Neuronal stem cell (in vitro differentiated cells): Measurements from ENCODE around the gene NEDD4.

ENCODE experiments used
- DNase-seq: peaks from one replicate; pipeline ENCODE4 v3.0.0-alpha.2; 2013; ENCODE audit warnings: low spot score
- H2AFZ ChIP-seq: one replicate; pipeline ENCODE4 v1.6.1; 2013; ENCODE audit warnings: mild to moderate bottlenecking, low read length, inconsistent platforms
- H2AK5ac ChIP-seq: 2 replicates; pipeline ENCODE4 v1.6.1; 2013; ENCODE audit warnings: low read depth, mild to moderate bottlenecking, inconsistent platforms, low read length, moderate library complexity, mixed read lengths
- H2BK120ac ChIP-seq: 2 replicates; pipeline ENCODE4 v1.6.1; 2013; ENCODE audit warnings: low read depth, mild to moderate bottlenecking, inconsistent platforms, low read length, moderate library complexity, mixed read lengths
- H2BK12ac ChIP-seq: one replicate; pipeline ENCODE4 v1.6.1; 2013; ENCODE audit warnings: low read length, inconsistent platforms
- H2BK15ac ChIP-seq: 2 replicates; pipeline ENCODE4 v1.6.1; 2013; ENCODE audit warnings: mild to moderate bottlenecking, low read length, inconsistent platforms, mixed read lengths
- H2BK5ac ChIP-seq: one replicate; pipeline ENCODE4 v1.6.1; 2013; ENCODE audit warnings: inconsistent platforms, mild to moderate bottlenecking, low read length, moderate library complexity
- H3K14ac ChIP-seq: one replicate; pipeline ENCODE4 v1.6.1; 2013; ENCODE audit warnings: low read length, inconsistent platforms
- H3K18ac ChIP-seq: 2 replicates; pipeline ENCODE4 v1.6.1; 2013; ENCODE audit warnings: low read length, inconsistent platforms
- H3K23ac ChIP-seq: 2 replicates; pipeline ENCODE4 v1.6.1; 2013; ENCODE audit warnings: low read depth, mild to moderate bottlenecking, mixed read lengths, low read length, inconsistent platforms; ENCODE audit not compliant: poor library complexity
- H3K27ac ChIP-seq: replicated peaks from 3 replicates; pipeline ENCODE4 v1.5.1; 2013; ENCODE audit warnings: low read length, inconsistent platforms
- H3K27me3 ChIP-seq, 3 experiments: 2 replicates each; pipeline ENCODE4 v1.6.1; 2013; ENCODE audit warnings: low read length in 3 of 3, mild to moderate bottlenecking in 2 of 3, inconsistent platforms in 1 of 3, low read depth in 1 of 3, mixed read lengths in 1 of 3, moderate library complexity in 1 of 3; ENCODE audit not compliant: control insufficient read depth in 3 of 3, insufficient read depth in 3 of 3
- H3K36me3 ChIP-seq, 2 donors: replicated peaks in 1 of 2; 2 replicates each; pipeline ENCODE4 v1.6.1; 2013; ENCODE audit warnings: low read length in 2 of 2; ENCODE audit not compliant: control insufficient read depth in 2 of 2, insufficient read depth in 2 of 2
- H3K4ac ChIP-seq: 2 replicates; pipeline ENCODE4 v1.6.1; 2013; ENCODE audit warnings: inconsistent platforms, mild to moderate bottlenecking, low read length, moderate library complexity
- H3K4me1 ChIP-seq, 2 donors: 1 replicate in 1 of 2; 2 replicates in 1 of 2; pipeline ENCODE4 v1.6.1; 2013; ENCODE audit warnings: low read length in 2 of 2, low read depth in 1 of 2; ENCODE audit not compliant: control insufficient read depth in 2 of 2, insufficient read depth in 1 of 2
- H3K4me2 ChIP-seq: one replicate; pipeline ENCODE4 v1.6.1; 2013; ENCODE audit warnings: mild to moderate bottlenecking, low read length, inconsistent platforms; ENCODE audit not compliant: insufficient read depth, poor library complexity, severe bottlenecking
- H3K4me3 ChIP-seq, 2 donors: 2 replicates each; pipeline ENCODE4 v1.5.1; 2013; ENCODE audit warnings: low read length in 2 of 2, mild to moderate bottlenecking in 2 of 2, inconsistent platforms in 1 of 2, moderate library complexity in 1 of 2
- H3K79me1 ChIP-seq: one replicate; pipeline ENCODE4 v1.6.1; 2013; ENCODE audit warnings: low read depth, mild to moderate bottlenecking, inconsistent platforms, low read length, moderate library complexity
- H3K9ac ChIP-seq: one replicate; pipeline ENCODE4 v1.6.1; 2013; ENCODE audit warnings: mild to moderate bottlenecking, low read depth, low read length, inconsistent platforms; ENCODE audit not compliant: poor library complexity
- H3K9me3 ChIP-seq, 2 donors: replicated peaks in 1 of 2; 2 replicates each; pipeline versions ENCODE3 to v1.6.1; 2013; ENCODE audit warnings: low read length in 2 of 2, mild to moderate bottlenecking in 2 of 2, inconsistent platforms in 1 of 2, low read depth in 1 of 2, mixed read lengths in 1 of 2, moderate library complexity in 1 of 2; ENCODE audit not compliant: control insufficient read depth in 2 of 2, insufficient read depth in 1 of 2
- H4K8ac ChIP-seq: one replicate; pipeline ENCODE4 v1.6.1; 2013; ENCODE audit warnings: low read depth, mild to moderate bottlenecking, inconsistent platforms, low read length, moderate library complexity
- H4K91ac ChIP-seq: one replicate; pipeline ENCODE4 v1.6.1; 2013; ENCODE audit warnings: low read length, low read depth, mild to moderate bottlenecking, inconsistent platforms; ENCODE audit not compliant: poor library complexity
- WGBS, 2 donors: extraction: QIAGEN DNeasy Blood & Tissue Kit; methylation state at CpG; one replicate each; pipeline ENCODE4 v1.1.7; 2013; ENCODE audit warnings: missing lambda C conversion rate in 2 of 2, mixed read lengths in 1 of 2; ENCODE audit not compliant: insufficient read length in 2 of 2, insufficient replicate concordance in 1 of 2; ENCODE audit errors: extremely low coverage in 2 of 2; 5-methylcytosine and 5-hydroxymethylcytosine counted together

The NEDD4 gene

GRCh38 chr15:55965091-55965490 lies 28.3 kb downstream of the NEDD4 start:
- H3K27me3 ChIP-seq = no peaks in the 10 kb centered on the region
- H2AK5ac ChIP-seq = no peak overlapping the region
- no peak overlapping the region for H3K4me3 ChIP-seq
- no peak overlapping the region for H2BK15ac ChIP-seq
- no peak overlapping the region for H4K8ac ChIP-seq
- H2AFZ ChIP-seq = no peak overlapping the region
- WGBS, 2 donors = no CpG with 5 or more reads among the region's 3 CpGs
- H3K4me1 ChIP-seq = no peaks in the 10 kb centered on the region
- no peak overlapping the region for H3K9ac ChIP-seq
- H2BK12ac ChIP-seq = no peak overlapping the region
- no peak overlapping the region for H3K14ac ChIP-seq
- peaks cover 3 to 14% of the 10 kb centered on the region in 2 donors for H3K36me3 ChIP-seq
- no peak overlapping the region for H3K27ac ChIP-seq
- no peak overlapping the region for H3K23ac ChIP-seq
- H3K4ac ChIP-seq = no peak overlapping the region
- no peaks in the 10 kb centered on the region for H3K79me1 ChIP-seq
- H2BK120ac ChIP-seq = no peak overlapping the region
- no peak overlapping the region for H3K18ac ChIP-seq
- no peak for DNase-seq
- peaks cover 2 to 5% of the 10 kb centered on the region in 2 donors for H3K9me3 ChIP-seq
- H4K91ac ChIP-seq = no peak overlapping the region
- H3K4me2 ChIP-seq = no peak overlapping the region
- H2BK5ac ChIP-seq = no peak overlapping the region

- Histone ChIP-seq H2BK120ac (no peak overlapping the region), H3K9ac (no peak overlapping the region), H3K9me3 (peaks cover 0 to 9% of the 10 kb centered on the region in 2 donors), H3K18ac (no peak overlapping the region), H4K8ac (no peak overlapping the region), H3K27me3 (no peaks in the 10 kb centered on the region), H3K79me1 (no peaks in the 10 kb centered on the region), H3K36me3 (peaks cover 3 to 14% of the 10 kb centered on the region in 2 donors), H3K4me2 (no peak overlapping the region), H2AFZ (no peak overlapping the region), H2AK5ac (no peak overlapping the region), H3K14ac (no peak overlapping the region), H2BK15ac (no peak overlapping the region), H3K4me3 (no peak overlapping the region), H2BK5ac (no peak overlapping the region), H2BK12ac (no peak overlapping the region), H3K27ac (no peak overlapping the region), H3K23ac (no peak overlapping the region), H3K4ac (no peak overlapping the region), H4K91ac (no peak overlapping the region), H3K4me1 (no peaks in the 10 kb centered on the region)
- no peak for DNase-seq
- WGBS, 2 donors = no CpG with 5 or more reads among the region's 2 CpGs
Observed at GRCh38 chr15:55960946-55961345, 32.5 kb downstream of the NEDD4 start.

GRCh38 chr15:55959744-55960447 lies 33.5 kb downstream of the NEDD4 start:
- no peak overlapping the region for H2BK15ac ChIP-seq
- H3K4me2 ChIP-seq = no peak overlapping the region
- no peaks in the 10 kb centered on the region for H3K79me1 ChIP-seq
- H3K14ac ChIP-seq = no peak overlapping the region
- H2BK5ac ChIP-seq = no peak overlapping the region
- no peak overlapping the region for H4K91ac ChIP-seq
- H3K27me3 ChIP-seq = no peaks in the 10 kb centered on the region
- H3K9ac ChIP-seq = no peak overlapping the region
- no peak overlapping the region for H3K27ac ChIP-seq
- peaks cover 3 to 8% of the 10 kb centered on the region in 2 donors for H3K36me3 ChIP-seq
- no peak overlapping the region for H2AK5ac ChIP-seq
- no peak overlapping the region for H3K4me3 ChIP-seq
- H4K8ac ChIP-seq = no peak overlapping the region
- no peak overlapping the region for H2BK12ac ChIP-seq
- no peak overlapping the region for H3K23ac ChIP-seq
- no CpG with 5 or more reads among the region's 4 CpGs for WGBS, 2 donors
- H2AFZ ChIP-seq = no peak overlapping the region
- DNase-seq = no peak
- H3K4ac ChIP-seq = no peak overlapping the region
- no peak overlapping the region for H3K18ac ChIP-seq
- H3K4me1 ChIP-seq = no peaks in the 10 kb centered on the region
- peaks cover 0 to 6% of the 10 kb centered on the region in 2 donors for H3K9me3 ChIP-seq
- H2BK120ac ChIP-seq = no peak overlapping the region

GRCh38 chr15:55958349-55958748 lies 35.1 kb downstream of the NEDD4 start:
- H3K27me3 ChIP-seq = no peaks in the 10 kb centered on the region
- no peak for DNase-seq
- no peaks in the 10 kb centered on the region for H3K79me1 ChIP-seq
- no CpG with 5 or more reads among the region's 1 CpG for WGBS, 2 donors
- no peak overlapping the region for H2BK15ac ChIP-seq
- H2BK12ac ChIP-seq = no peak overlapping the region
- no peak overlapping the region for H3K4me3 ChIP-seq
- no peak overlapping the region for H2AFZ ChIP-seq
- H3K14ac ChIP-seq = no peak overlapping the region
- peaks cover 0 to 4% of the 10 kb centered on the region in 2 donors for H3K9me3 ChIP-seq
- no peak overlapping the region for H2BK5ac ChIP-seq
- no peak overlapping the region for H2BK120ac ChIP-seq
- H3K36me3 ChIP-seq = peaks cover 0 to 4% of the 10 kb centered on the region in 2 donors
- H3K4me2 ChIP-seq = no peak overlapping the region
- H3K18ac ChIP-seq = no peak overlapping the region
- no peak overlapping the region for H3K9ac ChIP-seq
- H4K8ac ChIP-seq = no peak overlapping the region
- no peak overlapping the region for H3K23ac ChIP-seq
- H4K91ac ChIP-seq = no peak overlapping the region
- no peaks in the 10 kb centered on the region for H3K4me1 ChIP-seq
- H2AK5ac ChIP-seq = no peak overlapping the region
- no peak overlapping the region for H3K27ac ChIP-seq
- H3K4ac ChIP-seq = no peak overlapping the region
